HEK293 (cell line): ENCODE measurements around the gene SOX12.

Experiments used
- GLI2 ChIP-seq: fragments of 450-650 bp; formaldehyde crosslinking; IDR thresholded peaks from 2 replicates; pipeline ENCODE4; 2017; ENCODE audit warnings: missing biosample characterization, missing genetic modification characterization, low read depth, borderline replicate concordance
- HOXC10 ChIP-seq: sonication (generic); formaldehyde crosslinking; IDR thresholded peaks from 2 replicates; pipeline ENCODE4 v1.8.1; 2023; ENCODE audit warnings: mild to moderate bottlenecking, missing genetic modification reagents
- MYNN ChIP-seq: fragments of 450-650 bp; formaldehyde crosslinking; IDR thresholded peaks from 2 replicates; pipeline ENCODE4 v1.5.1; 2016; ENCODE audit warnings: missing biosample characterization, missing genetic modification characterization, borderline replicate concordance
- OSR2 ChIP-seq: fragments of 450-650 bp; formaldehyde crosslinking; IDR thresholded peaks from 2 replicates; pipeline ENCODE4 v1.5.1; 2016; ENCODE audit warnings: missing biosample characterization, missing genetic modification characterization
- REPIN1 ChIP-seq: fragments of 450-650 bp; formaldehyde crosslinking; IDR thresholded peaks from 2 replicates; pipeline ENCODE4 v1.5.1; 2017; ENCODE audit warnings: missing biosample characterization, missing genetic modification characterization, low read depth
- SP3 ChIP-seq: fragments of 450-650 bp; formaldehyde crosslinking; IDR thresholded peaks from 2 replicates; pipeline ENCODE4 v1.5.1; 2016; ENCODE audit warnings: missing biosample characterization, missing genetic modification characterization
- ZBTB21 ChIP-seq: fragments of 450-650 bp; formaldehyde crosslinking; IDR thresholded peaks from 2 replicates; pipeline ENCODE4 v1.5.1; 2017; ENCODE audit warnings: missing biosample characterization, missing genetic modification characterization
- ZNF23 ChIP-seq: fragments of 450-650 bp; formaldehyde crosslinking; IDR thresholded peaks from 2 replicates; pipeline ENCODE4 v1.5.1; 2016; ENCODE audit warnings: missing biosample characterization, missing genetic modification characterization, borderline replicate concordance
- ZNF248 ChIP-seq: fragments of 450-650 bp; formaldehyde crosslinking; IDR thresholded peaks from 2 replicates; pipeline ENCODE4 v1.5.1; 2017; ENCODE audit warnings: missing biosample characterization, missing genetic modification characterization
- ZNF266 ChIP-seq: fragments of 450-650 bp; formaldehyde crosslinking; IDR thresholded peaks from 2 replicates; pipeline ENCODE4 v1.5.1; 2016; ENCODE audit warnings: missing biosample characterization, missing genetic modification characterization, low read depth
- ZNF366 ChIP-seq: fragments of 450-650 bp; formaldehyde crosslinking; conservative IDR thresholded peaks from 2 replicates; pipeline ENCODE4 v1.5.1; 2016; ENCODE audit warnings: missing biosample characterization, missing genetic modification characterization
- ZNF521 ChIP-seq: fragments of 450-650 bp; formaldehyde crosslinking; IDR thresholded peaks from 2 replicates; pipeline ENCODE4 v1.5.1; 2017; ENCODE audit warnings: missing biosample characterization, mild to moderate bottlenecking, missing genetic modification characterization
- ZNF530 ChIP-seq: fragments of 450-650 bp; formaldehyde crosslinking; IDR thresholded peaks from 2 replicates; pipeline ENCODE4 v1.5.1; 2016; ENCODE audit warnings: low read depth, missing biosample characterization, missing genetic modification characterization
- ZNF558 ChIP-seq: fragments of 450-650 bp; formaldehyde crosslinking; IDR thresholded peaks from 2 replicates; pipeline ENCODE4 v1.5.1; 2016; ENCODE audit warnings: missing biosample characterization, missing genetic modification characterization
- ZNF654 ChIP-seq: fragments of 450-650 bp; formaldehyde crosslinking; IDR thresholded peaks from 2 replicates; pipeline ENCODE4 v1.5.1; 2016; ENCODE audit warnings: low read depth, missing biosample characterization, missing genetic modification characterization
- ZNF677 ChIP-seq: fragments of 450-650 bp; IDR thresholded peaks from 2 replicates; pipeline ENCODE4 v1.5.0; 2018; ENCODE audit warnings: missing biosample characterization, mild to moderate bottlenecking, missing genetic modification characterization, moderate library complexity
- ZNF701 ChIP-seq: fragments of 450-650 bp; formaldehyde crosslinking; IDR thresholded peaks from 2 replicates; pipeline ENCODE4 v1.5.1; 2016; ENCODE audit warnings: missing biosample characterization, missing genetic modification characterization
- ZNF76 ChIP-seq: fragments of 450-650 bp; formaldehyde crosslinking; IDR thresholded peaks from 2 replicates; pipeline ENCODE4; 2016; ENCODE audit warnings: low read depth, missing biosample characterization, missing genetic modification characterization, borderline replicate concordance
- ZNF792 ChIP-seq: fragments of 450-650 bp; formaldehyde crosslinking; IDR thresholded peaks from 2 replicates; pipeline ENCODE4 v1.5.1; 2016; ENCODE audit warnings: missing biosample characterization, missing genetic modification characterization
- ZNF830 ChIP-seq: fragments of 450-650 bp; IDR thresholded peaks from 2 replicates; pipeline ENCODE4 v1.5.0; 2018; ENCODE audit warnings: missing biosample characterization, missing genetic modification characterization, low read depth, mild to moderate bottlenecking, moderate library complexity
- TF ChIP-seq, protein P1 (sequence below): fragments of 450-650 bp; formaldehyde crosslinking; IDR thresholded peaks from 2 replicates; pipeline ENCODE4 v1.5.1; 2016; ENCODE audit warnings: missing biosample characterization, missing genetic modification characterization
- TF ChIP-seq, protein P2 (sequence below): fragments of 450-650 bp; formaldehyde crosslinking; IDR thresholded peaks from 2 replicates; pipeline ENCODE4 v1.5.1; 2016; ENCODE audit warnings: missing biosample characterization, missing genetic modification characterization, borderline replicate concordance
- TF ChIP-seq, protein P3 (sequence below): fragments of 450-650 bp; formaldehyde crosslinking; IDR thresholded peaks from 2 replicates; pipeline ENCODE4 v1.5.1; 2016; ENCODE audit warnings: missing biosample characterization, missing genetic modification characterization
- TF ChIP-seq, protein P4 (sequence below): fragments of 450-650 bp; formaldehyde crosslinking; IDR thresholded peaks from 2 replicates; pipeline ENCODE4 v1.5.1; 2016; ENCODE audit warnings: missing biosample characterization, missing genetic modification characterization
- TF ChIP-seq, protein P5 (sequence below): fragments of 450-650 bp; formaldehyde crosslinking; IDR thresholded peaks from 2 replicates; pipeline ENCODE4 v1.5.1; 2017; ENCODE audit warnings: missing biosample characterization, missing genetic modification characterization
- TF ChIP-seq, protein P6 (sequence below): fragments of 450-650 bp; formaldehyde crosslinking; IDR thresholded peaks from 2 replicates; pipeline ENCODE4 v1.5.1; 2016; ENCODE audit warnings: missing biosample characterization, missing genetic modification characterization
- TF ChIP-seq, protein P7 (sequence below): fragments of 450-650 bp; formaldehyde crosslinking; IDR thresholded peaks from 2 replicates; pipeline ENCODE4 v1.5.1; 2016; ENCODE audit warnings: missing biosample characterization, missing genetic modification characterization, borderline replicate concordance

SOX12 gene

DNA sequence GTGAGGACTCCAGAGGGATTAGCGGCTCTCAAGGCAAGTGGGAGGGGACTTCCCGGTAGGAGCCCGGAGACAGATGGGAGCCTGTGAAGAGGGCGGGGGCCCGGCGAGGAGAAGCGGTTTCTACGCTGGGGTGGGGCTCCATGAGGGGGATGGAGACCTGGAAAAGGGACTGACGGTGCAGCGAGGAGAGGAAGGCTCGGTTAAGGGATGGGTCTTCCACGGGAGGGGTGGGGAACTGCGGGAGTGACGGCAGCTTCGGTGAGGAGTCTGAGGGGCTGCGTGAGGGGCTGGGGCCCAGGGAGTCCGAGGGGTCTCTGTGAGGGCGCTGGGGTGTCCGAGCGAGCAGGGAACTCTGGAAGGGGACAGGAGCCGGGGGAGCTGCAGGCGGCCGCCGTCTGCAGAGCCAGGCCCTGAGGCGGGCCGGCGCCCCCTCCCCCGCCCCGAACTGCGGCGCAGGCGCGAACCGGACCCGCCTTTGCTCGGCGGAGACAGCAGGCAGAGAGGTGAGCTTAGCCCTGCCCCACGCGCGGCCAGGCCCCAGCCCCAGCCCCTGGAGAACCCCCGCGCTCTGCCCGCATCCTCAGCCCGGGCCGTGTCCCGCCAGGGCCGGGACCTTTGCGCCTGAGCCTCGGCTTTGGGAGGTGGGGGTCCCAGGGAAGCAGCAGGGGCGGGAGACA lies 21.4 kb downstream of the SOX12 start, which contains the start of gene NRSN2 (continued):
- TF ChIP-seq, protein P1, sequence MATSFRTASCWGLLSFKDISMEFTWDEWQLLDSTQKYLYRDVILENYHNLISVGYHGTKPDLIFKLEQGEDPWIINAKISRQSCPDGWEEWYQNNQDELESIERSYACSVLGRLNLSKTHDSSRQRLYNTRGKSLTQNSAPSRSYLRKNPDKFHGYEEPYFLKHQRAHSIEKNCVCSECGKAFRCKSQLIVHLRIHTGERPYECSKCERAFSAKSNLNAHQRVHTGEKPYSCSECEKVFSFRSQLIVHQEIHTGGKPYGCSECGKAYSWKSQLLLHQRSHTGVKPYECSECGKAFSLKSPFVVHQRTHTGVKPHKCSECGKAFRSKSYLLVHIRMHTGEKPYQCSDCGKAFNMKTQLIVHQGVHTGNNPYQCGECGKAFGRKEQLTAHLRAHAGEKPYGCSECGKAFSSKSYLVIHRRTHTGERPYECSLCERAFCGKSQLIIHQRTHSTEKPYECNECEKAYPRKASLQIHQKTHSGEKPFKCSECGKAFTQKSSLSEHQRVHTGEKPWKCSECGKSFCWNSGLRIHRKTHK (tag by site-specific recombination), result no peak
- TF ChIP-seq, protein P2, sequence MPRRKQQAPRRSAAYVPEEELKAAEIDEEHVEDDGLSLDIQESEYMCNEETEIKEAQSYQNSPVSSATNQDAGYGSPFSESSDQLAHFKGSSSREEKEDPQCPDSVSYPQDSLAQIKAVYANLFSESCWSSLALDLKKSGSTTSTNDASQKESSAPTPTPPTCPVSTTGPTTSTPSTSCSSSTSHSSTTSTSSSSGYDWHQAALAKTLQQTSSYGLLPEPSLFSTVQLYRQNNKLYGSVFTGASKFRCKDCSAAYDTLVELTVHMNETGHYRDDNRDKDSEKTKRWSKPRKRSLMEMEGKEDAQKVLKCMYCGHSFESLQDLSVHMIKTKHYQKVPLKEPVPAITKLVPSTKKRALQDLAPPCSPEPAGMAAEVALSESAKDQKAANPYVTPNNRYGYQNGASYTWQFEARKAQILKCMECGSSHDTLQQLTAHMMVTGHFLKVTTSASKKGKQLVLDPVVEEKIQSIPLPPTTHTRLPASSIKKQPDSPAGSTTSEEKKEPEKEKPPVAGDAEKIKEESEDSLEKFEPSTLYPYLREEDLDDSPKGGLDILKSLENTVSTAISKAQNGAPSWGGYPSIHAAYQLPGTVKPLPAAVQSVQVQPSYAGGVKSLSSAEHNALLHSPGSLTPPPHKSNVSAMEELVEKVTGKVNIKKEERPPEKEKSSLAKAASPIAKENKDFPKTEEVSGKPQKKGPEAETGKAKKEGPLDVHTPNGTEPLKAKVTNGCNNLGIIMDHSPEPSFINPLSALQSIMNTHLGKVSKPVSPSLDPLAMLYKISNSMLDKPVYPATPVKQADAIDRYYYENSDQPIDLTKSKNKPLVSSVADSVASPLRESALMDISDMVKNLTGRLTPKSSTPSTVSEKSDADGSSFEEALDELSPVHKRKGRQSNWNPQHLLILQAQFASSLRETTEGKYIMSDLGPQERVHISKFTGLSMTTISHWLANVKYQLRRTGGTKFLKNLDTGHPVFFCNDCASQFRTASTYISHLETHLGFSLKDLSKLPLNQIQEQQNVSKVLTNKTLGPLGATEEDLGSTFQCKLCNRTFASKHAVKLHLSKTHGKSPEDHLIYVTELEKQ (tag by site-specific recombination), result no peak
- TF ChIP-seq, protein P3, sequence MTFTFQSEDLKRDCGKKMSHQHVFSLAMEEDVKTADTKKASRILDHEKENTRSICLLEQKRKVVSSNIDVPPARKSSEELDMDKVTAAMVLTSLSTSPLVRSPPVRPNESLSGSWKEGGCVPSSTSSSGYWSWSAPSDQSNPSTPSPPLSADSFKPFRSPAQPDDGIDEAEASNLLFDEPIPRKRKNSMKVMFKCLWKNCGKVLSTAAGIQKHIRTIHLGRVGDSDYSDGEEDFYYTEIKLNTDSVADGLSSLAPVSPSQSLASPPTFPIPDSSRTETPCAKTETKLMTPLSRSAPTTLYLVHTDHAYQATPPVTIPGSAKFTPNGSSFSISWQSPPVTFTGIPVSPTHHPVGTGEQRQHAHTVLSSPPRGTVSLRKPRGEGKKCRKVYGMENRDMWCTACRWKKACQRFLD (tag by site-specific recombination), result no peak
- TF ChIP-seq ZBTB21 (tag by site-specific recombination) (no peak), REPIN1 (tag by site-specific recombination) (0 out of 2 replicates have a peak, but pooled peaks have one; percentile 28), ZNF701 (tag by site-specific recombination) (no peak), SP3 (tag by site-specific recombination) (peak; percentile 71), ZNF266 (tag by site-specific recombination) (no peak), ZNF558 (tag by site-specific recombination) (no peak), ZNF530 (no peak), ZNF677 (tag by site-specific recombination) (no peak), HOXC10 (CRISPR knock-in tag) (no peak), MYNN (tag by site-specific recombination) (no peak), ZNF23 (tag by site-specific recombination) (no peak), ZNF248 (tag by site-specific recombination) (no peak), GLI2 (no peak), ZNF521 (tag by site-specific recombination) (no peak), ZNF366 (tag by site-specific recombination) (peak; percentile 81), ZNF830 (tag by site-specific recombination) (no peak), OSR2 (tag by site-specific recombination) (no peak), ZNF76 (tag by site-specific recombination) (peak; percentile 64; the same call in 1 of the 2 replicates), ZNF654 (tag by site-specific recombination) (no peak), ZNF792 (tag by site-specific recombination) (no peak)
- TF ChIP-seq, protein P4, sequence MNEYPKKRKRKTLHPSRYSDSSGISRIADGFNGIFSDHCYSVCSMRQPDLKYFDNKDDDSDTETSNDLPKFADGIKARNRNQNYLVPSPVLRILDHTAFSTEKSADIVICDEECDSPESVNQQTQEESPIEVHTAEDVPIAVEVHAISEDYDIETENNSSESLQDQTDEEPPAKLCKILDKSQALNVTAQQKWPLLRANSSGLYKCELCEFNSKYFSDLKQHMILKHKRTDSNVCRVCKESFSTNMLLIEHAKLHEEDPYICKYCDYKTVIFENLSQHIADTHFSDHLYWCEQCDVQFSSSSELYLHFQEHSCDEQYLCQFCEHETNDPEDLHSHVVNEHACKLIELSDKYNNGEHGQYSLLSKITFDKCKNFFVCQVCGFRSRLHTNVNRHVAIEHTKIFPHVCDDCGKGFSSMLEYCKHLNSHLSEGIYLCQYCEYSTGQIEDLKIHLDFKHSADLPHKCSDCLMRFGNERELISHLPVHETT (tag by site-specific recombination), result no peak
- TF ChIP-seq, protein P5, sequence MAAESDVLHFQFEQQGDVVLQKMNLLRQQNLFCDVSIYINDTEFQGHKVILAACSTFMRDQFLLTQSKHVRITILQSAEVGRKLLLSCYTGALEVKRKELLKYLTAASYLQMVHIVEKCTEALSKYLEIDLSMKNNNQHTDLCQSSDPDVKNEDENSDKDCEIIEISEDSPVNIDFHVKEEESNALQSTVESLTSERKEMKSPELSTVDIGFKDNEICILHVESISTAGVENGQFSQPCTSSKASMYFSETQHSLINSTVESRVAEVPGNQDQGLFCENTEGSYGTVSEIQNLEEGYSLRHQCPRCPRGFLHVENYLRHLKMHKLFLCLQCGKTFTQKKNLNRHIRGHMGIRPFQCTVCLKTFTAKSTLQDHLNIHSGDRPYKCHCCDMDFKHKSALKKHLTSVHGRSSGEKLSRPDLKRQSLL, result peak; percentile 72
- TF ChIP-seq, protein P6, sequence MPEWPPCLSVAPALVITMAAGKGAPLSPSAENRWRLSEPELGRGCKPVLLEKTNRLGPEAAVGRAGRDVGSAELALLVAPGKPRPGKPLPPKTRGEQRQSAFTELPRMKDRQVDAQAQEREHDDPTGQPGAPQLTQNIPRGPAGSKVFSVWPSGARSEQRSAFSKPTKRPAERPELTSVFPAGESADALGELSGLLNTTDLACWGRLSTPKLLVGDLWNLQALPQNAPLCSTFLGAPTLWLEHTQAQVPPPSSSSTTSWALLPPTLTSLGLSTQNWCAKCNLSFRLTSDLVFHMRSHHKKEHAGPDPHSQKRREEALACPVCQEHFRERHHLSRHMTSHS (tag by site-specific recombination), result no peak
- TF ChIP-seq, protein P7, sequence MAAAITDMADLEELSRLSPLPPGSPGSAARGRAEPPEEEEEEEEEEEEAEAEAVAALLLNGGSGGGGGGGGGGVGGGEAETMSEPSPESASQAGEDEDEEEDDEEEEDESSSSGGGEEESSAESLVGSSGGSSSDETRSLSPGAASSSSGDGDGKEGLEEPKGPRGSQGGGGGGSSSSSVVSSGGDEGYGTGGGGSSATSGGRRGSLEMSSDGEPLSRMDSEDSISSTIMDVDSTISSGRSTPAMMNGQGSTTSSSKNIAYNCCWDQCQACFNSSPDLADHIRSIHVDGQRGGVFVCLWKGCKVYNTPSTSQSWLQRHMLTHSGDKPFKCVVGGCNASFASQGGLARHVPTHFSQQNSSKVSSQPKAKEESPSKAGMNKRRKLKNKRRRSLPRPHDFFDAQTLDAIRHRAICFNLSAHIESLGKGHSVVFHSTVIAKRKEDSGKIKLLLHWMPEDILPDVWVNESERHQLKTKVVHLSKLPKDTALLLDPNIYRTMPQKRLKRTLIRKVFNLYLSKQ (tag by site-specific recombination), result no peak
